ENCODE results near the gene FGF10.

Gene FGF10

DNA sequence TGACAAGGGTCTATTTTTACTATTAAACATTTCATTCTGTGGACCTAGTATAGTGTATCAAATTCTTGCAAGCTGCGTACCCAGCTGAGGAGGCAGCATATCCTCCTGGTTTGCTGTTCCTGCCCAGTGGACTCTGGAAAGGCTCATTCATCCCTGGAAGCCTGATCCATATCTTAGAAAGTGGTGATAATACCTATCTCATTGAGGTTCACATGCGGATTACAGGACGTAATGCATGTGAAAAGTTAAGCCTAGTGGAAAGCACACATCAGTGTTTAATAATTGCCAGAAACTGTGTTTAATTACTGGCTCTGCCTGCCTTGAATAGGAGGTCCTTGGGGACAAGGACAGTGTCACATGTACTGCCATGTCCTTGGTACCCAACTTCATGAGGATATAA is 132.0 kb downstream of the FGF10 start:
- DNase-seq (ENCODE audit: low read depth in 2 of 2): no peak

All from stimulated activated CD4-positive, alpha-beta T cell treated with anti-CD3 and anti-CD28 coated beads, Interleukin-12 subunit alpha, Interleukin-12 subunit beta, amount 100 ng/mL, for 24 hours (primary cell).